HepG2 (cell line): ENCODE data around the gene KLF11.
"Not testable (repeated sequence)": the region's sequence is repeated elsewhere in the genome, so short reads cannot be mapped to it uniquely, and the experiment has no call there.

Experiments used
- CTCF ChIP-seq: sonication (generic); formaldehyde crosslinking; IDR thresholded peaks from 2 replicates; pipeline ENCODE4 v1.5.0; 2020; ENCODE audit warnings: mild to moderate bottlenecking, missing genetic modification reagents, moderate library complexity
- ZNF274 ChIP-seq: sonication (generic); formaldehyde crosslinking; IDR thresholded peaks from 2 replicates; pipeline ENCODE4 v1.5.1; 2020; ENCODE audit warnings: mild to moderate bottlenecking, missing genetic modification reagents
- TF ChIP-seq, protein P1 (sequence below), 2 experiments: IDR thresholded peaks; 2 replicates each; pipeline ENCODE4 v1.6.1; 2011 to 2012; ENCODE audit warnings: low read length in 2 of 2, borderline replicate concordance in 1 of 2, low read depth in 1 of 2, mild to moderate bottlenecking in 1 of 2, moderate library complexity in 1 of 2
- TF ChIP-seq, protein P2 (sequence below): sonication (generic); formaldehyde crosslinking; IDR thresholded peaks from 2 replicates; pipeline ENCODE4 v1.8.1; 2023; ENCODE audit warnings: mild to moderate bottlenecking, missing genetic modification reagents

GRCh38 chr2:10030798-10031197 lies 12.6 kb upstream of the KLF11 start:
- TF ChIP-seq, protein P1, sequence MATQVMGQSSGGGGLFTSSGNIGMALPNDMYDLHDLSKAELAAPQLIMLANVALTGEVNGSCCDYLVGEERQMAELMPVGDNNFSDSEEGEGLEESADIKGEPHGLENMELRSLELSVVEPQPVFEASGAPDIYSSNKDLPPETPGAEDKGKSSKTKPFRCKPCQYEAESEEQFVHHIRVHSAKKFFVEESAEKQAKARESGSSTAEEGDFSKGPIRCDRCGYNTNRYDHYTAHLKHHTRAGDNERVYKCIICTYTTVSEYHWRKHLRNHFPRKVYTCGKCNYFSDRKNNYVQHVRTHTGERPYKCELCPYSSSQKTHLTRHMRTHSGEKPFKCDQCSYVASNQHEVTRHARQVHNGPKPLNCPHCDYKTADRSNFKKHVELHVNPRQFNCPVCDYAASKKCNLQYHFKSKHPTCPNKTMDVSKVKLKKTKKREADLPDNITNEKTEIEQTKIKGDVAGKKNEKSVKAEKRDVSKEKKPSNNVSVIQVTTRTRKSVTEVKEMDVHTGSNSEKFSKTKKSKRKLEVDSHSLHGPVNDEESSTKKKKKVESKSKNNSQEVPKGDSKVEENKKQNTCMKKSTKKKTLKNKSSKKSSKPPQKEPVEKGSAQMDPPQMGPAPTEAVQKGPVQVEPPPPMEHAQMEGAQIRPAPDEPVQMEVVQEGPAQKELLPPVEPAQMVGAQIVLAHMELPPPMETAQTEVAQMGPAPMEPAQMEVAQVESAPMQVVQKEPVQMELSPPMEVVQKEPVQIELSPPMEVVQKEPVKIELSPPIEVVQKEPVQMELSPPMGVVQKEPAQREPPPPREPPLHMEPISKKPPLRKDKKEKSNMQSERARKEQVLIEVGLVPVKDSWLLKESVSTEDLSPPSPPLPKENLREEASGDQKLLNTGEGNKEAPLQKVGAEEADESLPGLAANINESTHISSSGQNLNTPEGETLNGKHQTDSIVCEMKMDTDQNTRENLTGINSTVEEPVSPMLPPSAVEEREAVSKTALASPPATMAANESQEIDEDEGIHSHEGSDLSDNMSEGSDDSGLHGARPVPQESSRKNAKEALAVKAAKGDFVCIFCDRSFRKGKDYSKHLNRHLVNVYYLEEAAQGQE (IDR thresholded peaks at IDR 0.05; ENCODE audit: borderline replicate concordance in 1 of 2, low read depth in 1 of 2, low read length in 2 of 2), result not testable (repeated sequence)
- TF ChIP-seq, protein P2, sequence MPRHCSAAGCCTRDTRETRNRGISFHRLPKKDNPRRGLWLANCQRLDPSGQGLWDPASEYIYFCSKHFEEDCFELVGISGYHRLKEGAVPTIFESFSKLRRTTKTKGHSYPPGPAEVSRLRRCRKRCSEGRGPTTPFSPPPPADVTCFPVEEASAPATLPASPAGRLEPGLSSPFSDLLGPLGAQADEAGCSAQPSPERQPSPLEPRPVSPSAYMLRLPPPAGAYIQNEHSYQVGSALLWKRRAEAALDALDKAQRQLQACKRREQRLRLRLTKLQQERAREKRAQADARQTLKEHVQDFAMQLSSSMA (CRISPR knock-in tag), result not testable (repeated sequence)
- not testable (repeated sequence) for TF ChIP-seq ZNF274; CTCF (CRISPR knock-in tag)
